Smooth muscle cell (in vitro differentiated cells): Measurements from ENCODE around the gene PKD1. TPM values are rescaled to one million over a fixed set of nuclear protein-coding genes. Genes with fewer than 3 reads are reported as not detected.

ENCODE experiments used
- DNase-seq: peaks from one replicate; lab custom pipeline; 2025; ENCODE audit not compliant: unreplicated experiment; lab: John Stamatoyannopoulos, UW
- H2AFZ ChIP-seq: fragments of 200-600 bp; sonication (generic); 2 replicates; pipeline ENCODE4 v1.6.0; 2016; ENCODE audit warnings: antibody characterized with exemption, low read depth, mild to moderate bottlenecking
- H3F3A ChIP-seq: fragments of 200-600 bp; sonication (generic); 2 replicates; pipeline ENCODE4 v1.6.0; 2017; ENCODE audit warnings: antibody characterized with exemption, low read depth
- H3K27ac ChIP-seq: fragments of 200-600 bp; sonication (generic); 2 replicates; pipeline ENCODE4 v1.5.1; 2016; ENCODE audit warnings: low read depth, mild to moderate bottlenecking
- H3K27me3 ChIP-seq: fragments of 200-600 bp; sonication (generic); 2 replicates; pipeline ENCODE4 v1.6.1; 2016; ENCODE audit warnings: low read depth, mild to moderate bottlenecking
- H3K36me3 ChIP-seq: fragments of 200-600 bp; sonication (generic); 2 replicates; pipeline ENCODE4 v1.5.1; 2016; ENCODE audit warnings: low read depth
- H3K4me1 ChIP-seq: fragments of 200-600 bp; sonication (generic); 2 replicates; pipeline ENCODE4 v1.5.1; 2016; ENCODE audit warnings: low read depth
- H3K4me2 ChIP-seq: fragments of 200-600 bp; sonication (generic); 2 replicates; pipeline ENCODE4 v1.6.0; 2016; ENCODE audit warnings: mild to moderate bottlenecking
- H3K4me3 ChIP-seq: fragments of 200-600 bp; sonication (generic); 2 replicates; pipeline ENCODE4 v1.5.1; 2016; ENCODE audit warnings: mild to moderate bottlenecking
- H3K79me2 ChIP-seq: fragments of 200-600 bp; sonication (generic); 2 replicates; pipeline ENCODE4 v1.6.0; 2016; ENCODE audit warnings: low read depth, mild to moderate bottlenecking
- H3K9ac ChIP-seq: fragments of 200-600 bp; sonication (generic); 2 replicates; pipeline ENCODE4 v1.6.0; 2016; ENCODE audit warnings: low read depth
- H3K9me3 ChIP-seq: fragments of 200-600 bp; sonication (generic); replicated peaks from 2 replicates; pipeline ENCODE4 v1.5.1; 2016; ENCODE audit warnings: low read depth
- H4K20me1 ChIP-seq: fragments of 200-600 bp; sonication (generic); 2 replicates; pipeline ENCODE4 v1.6.0; 2016; ENCODE audit warnings: low read depth
- CTCF ChIP-seq: fragments of 200-600 bp; sonication (generic); IDR thresholded peaks from 2 replicates; pipeline ENCODE4 v1.5.1; 2017; ENCODE audit warnings: borderline replicate concordance, mild to moderate bottlenecking, antibody characterized with exemption; ENCODE audit not compliant: insufficient read depth, poor library complexity, severe bottlenecking
- WGBS: methylation state at CpG from one replicate; pipeline ENCODE4 v1.1.7; 2016; ENCODE audit warnings: low lambda C conversion rate; 5-methylcytosine and 5-hydroxymethylcytosine counted together
- polyA plus RNA-seq: library from polyadenylated mRNA; unstranded; fragments of >200 nt; fragmentation: Nextera tagmentation; extraction: Ambion mirVana; gene quantifications from 2 replicates; pipeline ENCODE4 v1.2.1, GENCODE V29; 2016
- total RNA-seq: library from RNA; depleted of rRNA; stranded (reverse); fragments of >200 nt; gene quantifications from 2 replicates; pipeline ENCODE4 v1.2.3, GENCODE V29; 2014

Gene PKD1
- total and polyA plus RNA-seq, 2 experiments from 2014 or later, result 47.9 to 70.1 TPM

DNA sequence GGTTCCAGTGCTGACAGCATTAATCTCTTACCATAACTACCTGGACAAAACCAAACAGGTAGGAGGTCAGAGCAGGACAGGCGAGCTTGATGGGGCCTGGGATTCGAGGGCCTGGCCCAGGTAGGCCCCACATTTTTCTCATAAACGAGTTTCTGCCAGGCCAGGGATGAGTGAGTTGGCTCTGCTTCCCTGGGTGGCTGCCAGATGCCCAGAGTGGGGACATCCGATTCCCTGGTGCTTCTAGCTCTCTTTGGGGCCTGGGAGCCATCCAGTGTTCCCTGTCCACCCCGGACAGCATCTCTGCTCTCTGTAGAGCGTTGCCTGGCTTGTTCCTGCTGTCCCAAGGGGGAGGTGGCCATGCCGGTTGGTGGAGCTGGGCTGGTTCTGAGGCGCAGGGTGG is 62.8 kb downstream of the PKD1 start:
- Histone ChIP-seq H4K20me1 (no peaks in the 10 kb centered on the region), H3K9me3 (no peaks in the 10 kb centered on the region), H2AFZ (no peak overlapping the region), H3K27ac (no peak overlapping the region), H3K4me2 (no peak overlapping the region), H3K36me3 (no peaks in the 10 kb centered on the region), H3K27me3 (no peaks in the 10 kb centered on the region), H3K79me2 (no peaks in the 10 kb centered on the region), H3F3A (no peaks in the 10 kb centered on the region), H3K4me3 (no peak overlapping the region), H3K9ac (no peak overlapping the region), H3K4me1 (no peaks in the 10 kb centered on the region)
- 95% methylated on average over 8 of the region's 8 CpGs for WGBS
- no peak for TF ChIP-seq CTCF
- DNase-seq, result no peak

GRCh38 chr16:2071454-2072202 is 64.1 kb downstream of the PKD1 start:
- 95% methylated on average over 34 of the region's 34 CpGs for WGBS
- Histone ChIP-seq H2AFZ (no peak overlapping the region), H4K20me1 (no peaks in the 10 kb centered on the region), H3K27ac (no peak overlapping the region), H3K9me3 (no peaks in the 10 kb centered on the region), H3K9ac (no peak overlapping the region), H3F3A (no peaks in the 10 kb centered on the region), H3K36me3 (no peaks in the 10 kb centered on the region), H3K4me3 (no peak overlapping the region), H3K4me2 (no peak overlapping the region), H3K79me2 (no peaks in the 10 kb centered on the region), H3K27me3 (no peaks in the 10 kb centered on the region), H3K4me1 (no peaks in the 10 kb centered on the region)
- no peak for TF ChIP-seq CTCF
- DNase-seq, result no peak

GRCh38 chr16:2070576-2071453 is 64.9 kb downstream of the PKD1 start:
- H4K20me1 ChIP-seq, result no peaks in the 10 kb centered on the region
- no peaks in the 10 kb centered on the region for H3K9me3 ChIP-seq
- H2AFZ ChIP-seq, result no peak overlapping the region
- H3K9ac ChIP-seq, result no peak overlapping the region
- no peaks in the 10 kb centered on the region for H3K4me1 ChIP-seq
- H3K36me3 ChIP-seq, result peaks cover 5% of the 10 kb centered on the region
- no peak overlapping the region for H3K27ac ChIP-seq
- 96% methylated on average over 29 of the region's 29 CpGs for WGBS
- no peaks in the 10 kb centered on the region for H3K27me3 ChIP-seq
- TF ChIP-seq CTCF, result no peak
- H3K4me3 ChIP-seq, result no peak overlapping the region
- DNase-seq, result no peak
- no peaks in the 10 kb centered on the region for H3K79me2 ChIP-seq
- H3F3A ChIP-seq, result no peaks in the 10 kb centered on the region
- H3K4me2 ChIP-seq, result no peak overlapping the region
